GM18951 (cell line): ENCODE data around the gene FCN3.

ENCODE experiments used
- POLR2A ChIP-seq: IDR thresholded peaks from 4 replicates; pipeline ENCODE4 v1.6.1; 2011; ENCODE audit warnings: mild to moderate bottlenecking; ENCODE audit not compliant: insufficient read length, insufficient read depth; ENCODE audit errors: extremely low read depth
- in situ Hi-C: fragments of 300-500 bp; cut with MboI; formaldehyde crosslinking; loops from one replicate; pipeline ENCODE4 v1.12.0; 2022; ENCODE audit warnings: low sequenced_read_pairs, mixed read lengths, inconsistent platforms; ENCODE audit not compliant: unreplicated experiment

Gene FCN3

GRCh38 chr1:27342778-27343638, 31.6 kb downstream of the FCN3 start:
- in situ Hi-C loops: no loop called here
- peak; percentile 26 for TF ChIP-seq POLR2A

- TF ChIP-seq POLR2A: no peak
- in situ Hi-C loops: no loop called here
Measured at GRCh38 chr1:27342391-27342777, 32.2 kb downstream of the FCN3 start.

- TF ChIP-seq POLR2A: peak; percentile 48
- in situ Hi-C loops: no loop called here
Measured at GRCh38 chr1:27341525-27342252, 32.9 kb downstream of the FCN3 start, which contains the start of gene SYTL1. Gene SYTL1, plus strand, starts transcription at chr1:27342022. Its CDS starts 3,313 bp downstream, at chr1:27345335.

- TF ChIP-seq POLR2A: no peak
- in situ Hi-C loops: no loop called here
Measured at GRCh38 chr1:27339213-27339612, 35.4 kb downstream of the FCN3 start.

- TF ChIP-seq POLR2A: no peak
- in situ Hi-C loops: no loop called here
Measured at GRCh38 chr1:27338751-27339150, 35.9 kb downstream of the FCN3 start.

- in situ Hi-C loops: no loop called here
- no peak for TF ChIP-seq POLR2A
Measured at GRCh38 chr1:27336756-27337155, 37.9 kb downstream of the FCN3 start.

- in situ Hi-C loops: no loop called here
Measured at GRCh38 chr1:27335506-27336422, 38.9 kb downstream of the FCN3 start.

GRCh38 chr1:27333717-27334279, 40.8 kb downstream of the FCN3 start:
- in situ Hi-C loops: no loop called here
- no peak for TF ChIP-seq POLR2A

More at GRCh38 chr1:27335506-27336422, 38.9 kb downstream of the FCN3 start:
- no peak for TF ChIP-seq POLR2A

GRCh38 chr1:27332536-27333281, 41.9 kb downstream of the FCN3 start:
- in situ Hi-C loops: no loop called here
- TF ChIP-seq POLR2A: no peak

- no peak for TF ChIP-seq POLR2A
- in situ Hi-C loops: no loop called here
Measured at GRCh38 chr1:27331922-27332321, 42.7 kb downstream of the FCN3 start.

- in situ Hi-C loops: no loop called here
- no peak for TF ChIP-seq POLR2A
Measured at GRCh38 chr1:27331426-27331825, 43.2 kb downstream of the FCN3 start.

- in situ Hi-C loops: no loop called here
Measured at GRCh38 chr1:27330786-27331185, 43.8 kb downstream of the FCN3 start.

GRCh38 chr1:27327964-27328363, 46.7 kb downstream of the FCN3 start:
- TF ChIP-seq POLR2A: no peak

More at GRCh38 chr1:27330786-27331185, 43.8 kb downstream of the FCN3 start:
- no peak for TF ChIP-seq POLR2A

More at GRCh38 chr1:27327964-27328363, 46.7 kb downstream of the FCN3 start:
- in situ Hi-C loops: no loop called here
